Measurements from ENCODE around the gene ANXA4. TPM values are rescaled to one million over a fixed set of nuclear protein-coding genes. Genes with fewer than 3 reads are reported as not detected.

The ANXA4 gene
- total and polyA plus RNA-seq, 2 of the 13 experiments (the other 11 are each of a cell fraction or from before 2014, with no cell fraction given) = 155 to 168 TPM

GRCh38 chr2:69843993-69844392, 102.1 kb downstream of the ANXA4 start:
- no peaks in the 10 kb centered on the region for H3K4me1 ChIP-seq (ENCODE audit: insufficient read depth, low read length)
- DNase-seq (ENCODE audit: low spot score) = no peak
- H3K27me3 ChIP-seq (ENCODE audit: control insufficient read depth in 1 of 2, insufficient read depth in 2 of 2, low read length in 2 of 2) = no peaks in the 10 kb centered on the region
- no peak overlapping the region for H3K4me3 ChIP-seq (replicated peaks in 1 of 3; ENCODE audit: insufficient read depth in 1 of 3, low read depth in 2 of 3, low read length in 3 of 3)
- ATAC-seq = no peak
- no peaks in the 10 kb centered on the region for H3K9me3 ChIP-seq (ENCODE audit: low read length)
- no TSS peak for BruUV-seq (replicated peaks)
- H3K27ac ChIP-seq (ENCODE audit: extremely low read length, insufficient read depth, low read length) = no peak overlapping the region
- POLR2A ChIA-PET = no interaction called here
- H3K4me2 ChIP-seq (ENCODE audit: low read depth, low read length) = no peak overlapping the region
- CTCF ChIA-PET (ENCODE audit: low intra/inter-chr PET ratio, low total read pairs) = no interaction called here
- intact Hi-C loops (cut with micrococcal nuclease; ENCODE audit: unreplicated experiment) (no loop called here), in situ Hi-C loops (cut with HindIII; ENCODE audit: extremely low pct_ligation_motif_present, low pct_unique_long_range_greater_than_20kb) (no loop called here)
- H2AFZ ChIP-seq (ENCODE audit: low read length) = no peak overlapping the region
- peaks cover 17 to 65% of the 10 kb centered on the region in 2 experiments for H3K36me3 ChIP-seq (replicated peaks in 1 of 2; ENCODE audit: control insufficient read depth in 1 of 2, insufficient read depth in 2 of 2, low read length in 2 of 2)
- H3K79me2 ChIP-seq (ENCODE audit: insufficient read depth, low read length) = no peaks in the 10 kb centered on the region
- no peaks in the 10 kb centered on the region for H4K20me1 ChIP-seq (ENCODE audit: insufficient read depth, low read length)
- TF ChIP-seq MAFF (IDR thresholded peaks at IDR 0.05; ENCODE audit: low read depth, low read length) = peak; percentile 56
- no peak for TF ChIP-seq ZNF644 (CRISPR knock-in tag; IDR thresholded peaks at IDR 0.05; ENCODE audit: low read depth)
- TF ChIP-seq ZNF180 (CRISPR knock-in tag; IDR thresholded peaks at IDR 0.05; ENCODE audit: borderline replicate concordance, low read depth) = no peak
- TF ChIP-seq MAFK (conservative IDR thresholded peaks at IDR 0.05 in 1 of 2, IDR thresholded peaks at IDR 0.05 in 1 of 2; ENCODE audit: low read length in 2 of 2) = peak; percentile 65 to 75; a peak in 3 of 4 replicates
- TF ChIP-seq JARID2 (CRISPR knock-in tag; IDR thresholded peaks at IDR 0.05; ENCODE audit: insufficient replicate concordance) = no peak
- no peak for TF ChIP-seq NR1H2 (CRISPR knock-in tag; IDR thresholded peaks at IDR 0.05; ENCODE audit: borderline replicate concordance, low read depth)
- no peak overlapping the region for H3K9ac ChIP-seq (ENCODE audit: insufficient read depth, low read depth, low read length)
- no peak for FAIRE-seq

GRCh38 chr2:69844560-69844959, 102.6 kb downstream of the ANXA4 start:
- H3K4me3 ChIP-seq (replicated peaks in 1 of 3; ENCODE audit: insufficient read depth in 1 of 3, low read depth in 2 of 3, low read length in 3 of 3) = no peak overlapping the region
- 96% methylated on average over 3 of the region's 3 CpGs for WGBS (ENCODE audit: low lambda C conversion rate)
- no peaks in the 10 kb centered on the region for H3K4me1 ChIP-seq (ENCODE audit: insufficient read depth, low read length)
- no peak overlapping the region for H3K4me2 ChIP-seq (ENCODE audit: low read depth, low read length)
- ChIA-PET CTCF (ENCODE audit: low intra/inter-chr PET ratio, low total read pairs) (no interaction called here), POLR2A (interaction anchor here (0.7 kb wide), 1 partner anchor 288 kb away, joined by 4 read pairs; no protein-coding TSS in a partner anchor)
- H3K27me3 ChIP-seq (ENCODE audit: control insufficient read depth in 1 of 2, insufficient read depth in 2 of 2, low read length in 2 of 2) = no peaks in the 10 kb centered on the region
- ATAC-seq (no peak), DNase-seq (ENCODE audit: low spot score) (no peak), FAIRE-seq (no peak)
- BruUV-seq (replicated peaks) = no TSS peak
- H3K79me2 ChIP-seq (ENCODE audit: insufficient read depth, low read length) = no peaks in the 10 kb centered on the region
- H3K9me3 ChIP-seq (ENCODE audit: low read length) = no peaks in the 10 kb centered on the region
- no peak overlapping the region for H2AFZ ChIP-seq (ENCODE audit: low read length)
- no peak overlapping the region for H3K9ac ChIP-seq (ENCODE audit: insufficient read depth, low read depth, low read length)
- in situ Hi-C loops (cut with HindIII; ENCODE audit: extremely low pct_ligation_motif_present, low pct_unique_long_range_greater_than_20kb) = no loop called here
- H4K20me1 ChIP-seq (ENCODE audit: insufficient read depth, low read length) = no peaks in the 10 kb centered on the region
- no peak overlapping the region for H3K27ac ChIP-seq (ENCODE audit: extremely low read length, insufficient read depth, low read length)
- H3K36me3 ChIP-seq (replicated peaks in 1 of 2; ENCODE audit: control insufficient read depth in 1 of 2, insufficient read depth in 2 of 2, low read length in 2 of 2) = peaks cover 20 to 64% of the 10 kb centered on the region in 2 experiments
- intact Hi-C loops (cut with micrococcal nuclease; ENCODE audit: unreplicated experiment) = no loop called here
- TF ChIP-seq NR2F1 (CRISPR knock-in tag; IDR thresholded peaks at IDR 0.05) = peak in 1 of 2 experiments; percentile 23; a peak in 1 of 4 replicates
- no peak for TF ChIP-seq ZNF75D (CRISPR knock-in tag; IDR thresholded peaks at IDR 0.05; ENCODE audit: borderline replicate concordance)
- peak; percentile 93 for TF ChIP-seq ZNF770 (CRISPR knock-in tag; IDR thresholded peaks at IDR 0.05)
- peak; percentile 84 for TF ChIP-seq CEBPG (CRISPR knock-in tag; IDR thresholded peaks at IDR 0.05)
- TF ChIP-seq TGIF2 (CRISPR knock-in tag; IDR thresholded peaks at IDR 0.05) = no peak
- no peak for TF ChIP-seq ELF1 (CRISPR knock-in tag; IDR thresholded peaks at IDR 0.05)
- peak; percentile 64; the same call in 1 of the 2 replicates for TF ChIP-seq NR2F6 (IDR thresholded peaks at IDR 0.05)
- peak; percentile 70 for TF ChIP-seq NR2F6 (CRISPR knock-in tag; IDR thresholded peaks at IDR 0.05)
- TF ChIP-seq CEBPB (IDR thresholded peaks at IDR 0.05; ENCODE audit: borderline replicate concordance, low read depth, low read length) = peak; percentile 94

All from HepG2 (cell line).